Measurements from ENCODE around the gene ATP8A2.

The ATP8A2 gene

GRCh38 chr13:26050568-26051230 lies 678.9 kb downstream of the ATP8A2 start:
- TF ChIP-seq POLR2A (IDR thresholded peaks at IDR 0.05; ENCODE audit: extremely low read depth, insufficient read length) (no peak), MAX (IDR thresholded peaks at IDR 0.05; ENCODE audit: low read depth, low read length) (no peak), MYC (IDR thresholded peaks at IDR 0.05; ENCODE audit: low read depth, low read length) (no peak), CTCF (IDR thresholded peaks at IDR 0.05; ENCODE audit: low read depth, low read length) (no peak)
- no peak overlapping the region for H3K4me3 ChIP-seq (ENCODE audit: low read depth, low read length)
- DNase-seq (ENCODE audit: low read depth), result no peak

GRCh38 chr13:26051231-26051656 lies 679.5 kb downstream of the ATP8A2 start:
- no peak for TF ChIP-seq POLR2A (IDR thresholded peaks at IDR 0.05; ENCODE audit: extremely low read depth, insufficient read length)
- H3K4me3 ChIP-seq (ENCODE audit: low read depth, low read length), result no peak overlapping the region
- DNase-seq (ENCODE audit: low read depth), result no peak

- peak within 1 kb of the TSS; percentile 28 for H3K4me3 ChIP-seq (ENCODE audit: low read depth, low read length)
- TF ChIP-seq MYC (IDR thresholded peaks at IDR 0.05; ENCODE audit: low read depth, low read length) (no peak), POLR2A (IDR thresholded peaks at IDR 0.05; ENCODE audit: extremely low read depth, insufficient read length) (peak; percentile 67)
- DNase-seq (ENCODE audit: low read depth), result peak; percentile 72
Measured at GRCh38 chr13:26051657-26052311, 680.0 kb downstream of the ATP8A2 start, which contains the start of gene SHISA2. Gene SHISA2, minus strand, starts transcription at chr13:26052016. Its CDS starts 1,041 bp downstream, at chr13:26050975.

- no peak for TF ChIP-seq POLR2A (IDR thresholded peaks at IDR 0.05; ENCODE audit: extremely low read depth, insufficient read length)
Measured at GRCh38 chr13:26052337-26052736, 680.6 kb downstream of the ATP8A2 start.

GRCh38 chr13:26053418-26053980 lies 681.7 kb downstream of the ATP8A2 start:
- TF ChIP-seq POLR2A (IDR thresholded peaks at IDR 0.05; ENCODE audit: extremely low read depth, insufficient read length) (no peak), MAX (IDR thresholded peaks at IDR 0.05; ENCODE audit: low read depth, low read length) (no peak), CTCF (IDR thresholded peaks at IDR 0.05; ENCODE audit: low read depth, low read length) (no peak), MYC (IDR thresholded peaks at IDR 0.05; ENCODE audit: low read depth, low read length) (no peak)
- no peak for DNase-seq (ENCODE audit: low read depth)
- no peak overlapping the region for H3K4me3 ChIP-seq (ENCODE audit: low read depth, low read length)

More at GRCh38 chr13:26052337-26052736, 680.6 kb downstream of the ATP8A2 start:
- H3K4me3 ChIP-seq (ENCODE audit: low read depth, low read length), result peak overlapping the region; percentile 19
- DNase-seq (ENCODE audit: low read depth), result no peak

- TF ChIP-seq CTCF (IDR thresholded peaks at IDR 0.05; ENCODE audit: low read depth, low read length), result no peak
- no peak for TF ChIP-seq POLR2A (IDR thresholded peaks at IDR 0.05; ENCODE audit: extremely low read depth, insufficient read length)
- TF ChIP-seq MYC (IDR thresholded peaks at IDR 0.05; ENCODE audit: low read depth, low read length), result no peak
- no peak for TF ChIP-seq MAX (IDR thresholded peaks at IDR 0.05; ENCODE audit: low read depth, low read length)
- H3K4me3 ChIP-seq (ENCODE audit: low read depth, low read length), result no peak overlapping the region
- DNase-seq (ENCODE audit: low read depth), result no peak
Measured at GRCh38 chr13:26054896-26055295, 683.1 kb downstream of the ATP8A2 start.

GRCh38 chr13:26058704-26059103 lies 686.9 kb downstream of the ATP8A2 start:
- no peak for TF ChIP-seq POLR2A (IDR thresholded peaks at IDR 0.05; ENCODE audit: extremely low read depth, insufficient read length)
- no peak for TF ChIP-seq MAX (IDR thresholded peaks at IDR 0.05; ENCODE audit: low read depth, low read length)
- TF ChIP-seq CTCF (IDR thresholded peaks at IDR 0.05; ENCODE audit: low read depth, low read length), result no peak
- TF ChIP-seq MYC (IDR thresholded peaks at IDR 0.05; ENCODE audit: low read depth, low read length), result no peak
- no peak overlapping the region for H3K4me3 ChIP-seq (ENCODE audit: low read depth, low read length)
- no peak for DNase-seq (ENCODE audit: low read depth)

All from NB4 (cell line).